ENCODE results near the gene GALNT16. TPM values are rescaled to one million over a fixed set of nuclear protein-coding genes. Genes with fewer than 3 reads are reported as not detected.
"Not testable (repeated sequence)": the region's sequence is repeated elsewhere in the genome, so short reads cannot be mapped to it uniquely, and the experiment has no call there.

Gene GALNT16
- total RNA-seq, result 10 to 100 TPM in 3 of 4 donors, 1 to 10 TPM in 1; 2.1 to 35.9 (median 11.5) TPM

DNA sequence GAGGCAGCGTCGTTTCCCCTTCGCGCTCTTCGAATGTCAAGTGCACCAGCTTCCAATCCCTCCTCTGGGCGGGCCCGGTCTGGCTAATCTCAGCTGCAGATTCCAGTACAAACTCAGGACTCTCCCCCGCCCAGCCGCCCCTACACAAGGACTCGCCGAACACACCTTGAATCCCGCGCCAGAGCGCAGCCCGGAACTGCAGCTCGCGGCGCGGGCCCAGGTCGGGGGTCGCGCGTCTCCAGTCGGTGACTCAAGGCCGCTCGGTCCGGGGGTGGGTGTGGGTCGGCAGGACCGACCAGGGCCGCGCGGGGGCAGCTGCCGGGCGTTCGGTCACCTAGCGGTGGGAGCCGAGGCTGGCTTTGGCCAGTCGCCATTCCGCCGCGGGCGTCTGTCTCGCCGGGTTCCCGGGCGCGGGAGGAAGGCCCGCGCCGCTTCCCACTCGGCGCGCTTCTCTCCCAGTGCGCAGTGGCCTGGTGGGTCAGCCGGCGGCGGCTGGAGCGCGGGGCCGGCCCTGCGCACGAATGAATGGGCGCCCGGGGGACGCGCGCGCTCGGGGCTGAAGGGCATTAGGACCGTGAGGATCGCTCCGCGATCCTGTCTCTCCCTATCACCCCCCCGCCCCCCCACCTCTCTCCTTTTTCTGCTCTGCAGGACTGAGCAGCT is at the start of gene GALNT16:
GALNT16 (plus strand) TSS at position 632 of the 663 bp plus-strand sequence. CDS start 133 bp downstream, outside the sequence.
- intact Hi-C loops (cut with DNase I; ENCODE audit: low total_unique reads), result no loop called here
- H3K27me3 ChIP-seq, result peaks cover 0 to 5% of the 10 kb centered on the region in 2 donors

DNA sequence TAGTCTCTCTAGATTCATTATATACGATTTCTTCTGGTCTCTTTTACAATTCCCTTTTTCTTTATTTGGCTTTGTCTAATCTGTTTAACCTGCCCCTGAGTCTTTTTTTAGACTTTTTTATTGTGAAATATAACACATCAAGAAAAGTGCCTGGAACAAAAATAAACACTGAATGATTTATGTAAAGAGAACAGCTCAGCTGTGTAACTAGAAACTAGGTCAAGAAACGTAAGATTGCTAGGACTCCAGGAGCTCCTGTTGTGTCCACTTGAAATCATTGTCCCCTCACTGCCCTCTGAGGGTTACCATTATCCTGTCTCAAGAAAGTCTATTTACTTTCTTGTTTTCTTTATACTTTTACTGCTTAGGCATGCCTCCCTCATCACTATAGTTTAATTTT is 45.6 kb upstream of the GALNT16 start:
- no peak for DNase-seq
- H3K9me3 ChIP-seq, result no peaks in the 10 kb centered on the region
- no peak overlapping the region for H3K27ac ChIP-seq
- intact Hi-C loops (cut with DNase I; ENCODE audit: low total_unique reads), result no loop called here
- H3K36me3 ChIP-seq, result no peaks in the 10 kb centered on the region
- no peaks in the 10 kb centered on the region for H3K4me1 ChIP-seq
- no peak overlapping the region for H3K4me3 ChIP-seq
- TF ChIP-seq CTCF (IDR thresholded peaks at IDR 0.05) (no peak), POLR2A (IDR thresholded peaks at IDR 0.05) (no peak)
- H3K27me3 ChIP-seq, result no peaks in the 10 kb centered on the region

More for the DNA sequence above, at the start of gene GALNT16:
- Histone ChIP-seq H3K4me1 (no peaks in the 10 kb centered on the region), H3K27ac (peak within 1 kb of the TSS; percentile 51 to 62), H3K36me3 (no peaks in the 10 kb centered on the region), H3K4me3 (peak within 1 kb of the TSS; percentile 39 to 41), H3K9me3 (no peaks in the 10 kb centered on the region)
- TF ChIP-seq CTCF (IDR thresholded peaks at IDR 0.05) (peak in 3 of 4 experiments; percentile 17 to 29 (median 23)), POLR2A (IDR thresholded peaks at IDR 0.05) (no peak)
- peak in 1 of 2 donors; percentile 44 for DNase-seq

- H3K36me3 ChIP-seq; H3K4me3 ChIP-seq; intact Hi-C loops (cut with DNase I; ENCODE audit: low total_unique reads); DNase-seq; H3K4me1 ChIP-seq; H3K27me3 ChIP-seq; H3K27ac ChIP-seq; H3K9me3 ChIP-seq: not testable (repeated sequence)
These were observed 42.3 kb upstream of the GALNT16 start for GRCh38 chr14:69217663-69218062.

- TF ChIP-seq CTCF (IDR thresholded peaks at IDR 0.05) (no peak), POLR2A (IDR thresholded peaks at IDR 0.05) (no peak)
- Histone ChIP-seq H3K27ac (no peak overlapping the region), H3K36me3 (no peaks in the 10 kb centered on the region), H3K4me3 (no peak overlapping the region), H3K27me3 (no peaks in the 10 kb centered on the region), H3K4me1 (peaks cover 0 to 4% of the 10 kb centered on the region in 2 donors), H3K9me3 (no peaks in the 10 kb centered on the region)
- intact Hi-C loops (cut with DNase I; ENCODE audit: low total_unique reads), result no loop called here
- DNase-seq, result no peak
These were observed 35.0 kb upstream of the GALNT16 start for GRCh38 chr14:69224946-69225345.

DNA sequence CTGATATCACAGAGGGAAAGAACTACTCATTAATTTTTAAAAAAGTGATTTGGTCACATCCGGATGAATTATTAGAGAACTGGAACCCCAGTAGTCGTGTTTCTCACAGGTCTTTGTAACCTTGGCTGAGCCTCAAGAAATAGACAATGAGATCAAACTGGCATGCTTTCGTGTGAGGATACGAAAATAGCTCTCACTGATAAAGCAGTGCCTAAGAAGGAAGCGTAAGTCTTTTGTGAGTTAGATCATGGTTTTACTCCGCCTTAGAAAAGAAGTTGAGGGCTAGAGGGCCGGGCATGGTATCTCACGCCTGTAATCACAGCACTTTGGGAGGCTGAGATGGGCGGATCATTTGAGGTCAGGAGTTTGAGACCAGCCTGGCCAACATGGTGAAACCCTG is 33.8 kb upstream of the GALNT16 start:
- intact Hi-C loops (cut with DNase I; ENCODE audit: low total_unique reads), result no loop called here
- DNase-seq, result no peak
- peak overlapping the region; percentile 45 to 50 for H3K27ac ChIP-seq
- H3K9me3 ChIP-seq, result no peaks in the 10 kb centered on the region
- no peak for TF ChIP-seq CTCF (IDR thresholded peaks at IDR 0.05)
- TF ChIP-seq POLR2A (IDR thresholded peaks at IDR 0.05), result no peak
- H3K27me3 ChIP-seq, result no peaks in the 10 kb centered on the region
- H3K4me1 ChIP-seq, result peaks cover 0 to 4% of the 10 kb centered on the region in 2 donors
- no peaks in the 10 kb centered on the region for H3K36me3 ChIP-seq
- no peak overlapping the region for H3K4me3 ChIP-seq
